ENCODE measurements around the gene FAM181B.

DNA sequence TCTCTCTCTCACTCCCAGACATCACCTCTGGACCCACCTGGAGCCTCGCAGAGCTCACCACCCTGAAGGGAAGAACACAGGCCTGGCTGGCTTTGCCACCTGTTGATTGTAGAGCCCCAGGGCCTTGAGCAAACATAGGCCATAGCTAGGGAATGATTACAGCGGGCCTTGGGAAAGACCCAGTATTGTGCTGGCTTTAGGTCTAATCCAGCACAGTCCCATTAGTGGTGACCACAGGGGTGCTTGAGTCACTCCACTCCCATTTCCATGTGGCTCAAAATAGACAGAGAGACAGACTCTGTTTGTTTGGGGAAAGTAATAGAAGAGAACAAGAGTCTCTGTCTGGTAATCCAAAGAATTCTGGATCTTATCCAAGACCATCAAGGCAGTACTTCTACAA, 42.7 kb upstream of the FAM181B start:
- TF ChIP-seq CTCF (IDR thresholded peaks at IDR 0.05) (no peak), POLR2A (IDR thresholded peaks at IDR 0.05) (no peak)
